Mesenchymal stem cell (in vitro differentiated cells and primary cell): Measurements from ENCODE around the gene ANKFY1. TPM values are rescaled to one million over a fixed set of nuclear protein-coding genes. Genes with fewer than 3 reads are reported as not detected.

Experiments used
- small RNA-seq: library from polyadenylated mRNA; stranded (forward); fragments of <200 nt; extraction: miRNeasy Mini kit (QIAGEN cat#:217004); gene quantifications from one replicate; pipeline ENCODE3, GENCODE V24; 2013; ENCODE audit warnings: low read depth

The ANKFY1 gene

Small RNAs within 50 kb of the gene (small RNA-seq; reads per million reads assigned to genes)
- not detected for gene RF00019
